Mesothelial cell of epicardium (in vitro differentiated cells): ENCODE data around the gene PSD4. TPM values are rescaled to one million over a fixed set of nuclear protein-coding genes. Genes with fewer than 3 reads are reported as not detected.

ENCODE experiments used
- DNase-seq, 2 experiments: peaks; one replicate each; pipeline ENCODE4 v3.0.0; 2021; ENCODE audit warnings: low spot score in 2 of 2; ENCODE audit not compliant: unreplicated experiment in 2 of 2
- H3K27ac Mint-ChIP-seq: 2 replicates; pipeline ENCODE4 v1.8.0; 2021; ENCODE audit warnings: mixed read lengths
- H3K27me3 Mint-ChIP-seq: 2 replicates; pipeline ENCODE4 v1.8.0; 2021; ENCODE audit warnings: low read depth, mixed read lengths
- H3K36me3 Mint-ChIP-seq: 2 replicates; pipeline ENCODE4 v1.8.0; 2021; ENCODE audit warnings: mixed read lengths
- H3K4me1 Mint-ChIP-seq: 2 replicates; pipeline ENCODE4 v1.8.0; 2021; ENCODE audit warnings: mixed read lengths
- H3K4me3 Mint-ChIP-seq: 2 replicates; pipeline ENCODE4 v1.8.0; 2021; ENCODE audit warnings: mild to moderate bottlenecking, moderate library complexity, mixed read lengths
- H3K9me3 Mint-ChIP-seq: 2 replicates; pipeline ENCODE4 v1.8.0; 2021; ENCODE audit warnings: mixed read lengths
- total RNA-seq: library from RNA; stranded (reverse); gene quantifications from 3 replicates; pipeline ENCODE4 v1.2.1, GENCODE V29; 2021
- TF ChIP-seq, protein P1 (sequence below): fragments of 200-600 bp; sonication (generic); IDR thresholded peaks from one replicate; pipeline ENCODE4 v1.5.0; 2021; ENCODE audit warnings: antibody characterized with exemption; ENCODE audit not compliant: unreplicated experiment

The PSD4 gene
- total RNA-seq, 1 donor from 2014 or later = 20.1 TPM

DNA sequence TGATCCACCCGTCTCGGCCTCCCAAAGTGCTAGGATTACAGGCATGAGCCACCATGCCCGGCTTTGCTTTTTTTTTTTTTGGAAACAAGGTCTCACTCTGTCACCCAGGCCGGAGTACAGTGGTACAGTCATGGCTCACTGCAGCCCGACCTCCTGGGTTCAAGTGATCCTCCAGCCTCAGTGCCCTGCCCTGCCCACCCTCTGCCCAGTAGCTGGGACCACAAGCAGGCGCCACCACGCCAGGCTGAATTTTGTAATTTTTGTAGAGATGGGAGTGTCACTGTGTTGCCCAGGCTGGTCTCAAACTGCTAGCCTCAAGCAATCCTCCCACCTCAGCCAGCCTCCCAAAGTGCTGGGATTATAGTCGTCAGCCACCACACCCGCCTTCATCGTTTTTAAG lies 11.6 kb upstream of the PSD4 start:
- H3K9me3 Mint-ChIP-seq = no peaks in the 10 kb centered on the region
- no peak for DNase-seq
- TF ChIP-seq, protein P1, sequence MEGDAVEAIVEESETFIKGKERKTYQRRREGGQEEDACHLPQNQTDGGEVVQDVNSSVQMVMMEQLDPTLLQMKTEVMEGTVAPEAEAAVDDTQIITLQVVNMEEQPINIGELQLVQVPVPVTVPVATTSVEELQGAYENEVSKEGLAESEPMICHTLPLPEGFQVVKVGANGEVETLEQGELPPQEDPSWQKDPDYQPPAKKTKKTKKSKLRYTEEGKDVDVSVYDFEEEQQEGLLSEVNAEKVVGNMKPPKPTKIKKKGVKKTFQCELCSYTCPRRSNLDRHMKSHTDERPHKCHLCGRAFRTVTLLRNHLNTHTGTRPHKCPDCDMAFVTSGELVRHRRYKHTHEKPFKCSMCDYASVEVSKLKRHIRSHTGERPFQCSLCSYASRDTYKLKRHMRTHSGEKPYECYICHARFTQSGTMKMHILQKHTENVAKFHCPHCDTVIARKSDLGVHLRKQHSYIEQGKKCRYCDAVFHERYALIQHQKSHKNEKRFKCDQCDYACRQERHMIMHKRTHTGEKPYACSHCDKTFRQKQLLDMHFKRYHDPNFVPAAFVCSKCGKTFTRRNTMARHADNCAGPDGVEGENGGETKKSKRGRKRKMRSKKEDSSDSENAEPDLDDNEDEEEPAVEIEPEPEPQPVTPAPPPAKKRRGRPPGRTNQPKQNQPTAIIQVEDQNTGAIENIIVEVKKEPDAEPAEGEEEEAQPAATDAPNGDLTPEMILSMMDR = no peak
- peaks cover 17% of the 10 kb centered on the region for H3K4me1 Mint-ChIP-seq
- no peak overlapping the region for H3K4me3 Mint-ChIP-seq
- H3K27ac Mint-ChIP-seq = no peak overlapping the region
- H3K27me3 Mint-ChIP-seq = no peaks in the 10 kb centered on the region
- H3K36me3 Mint-ChIP-seq = no peaks in the 10 kb centered on the region

DNA sequence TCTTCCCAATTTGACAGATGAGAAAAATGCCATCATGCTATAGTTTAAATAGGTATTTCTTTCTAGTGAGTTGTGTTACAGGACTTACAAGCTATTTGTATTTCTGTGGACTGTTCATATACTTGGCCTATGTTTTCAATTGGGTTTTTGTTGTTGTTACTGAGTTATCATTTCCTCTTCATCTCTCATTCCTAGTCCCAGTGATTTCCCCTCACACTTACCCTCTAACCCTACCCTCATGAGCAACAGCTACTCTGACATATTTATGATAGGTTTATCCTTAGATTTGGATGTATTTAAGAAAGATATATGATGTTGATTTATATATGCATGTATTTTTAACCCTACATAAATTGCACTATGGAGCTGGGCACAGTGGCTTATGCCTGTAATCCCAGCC lies 10.9 kb upstream of the PSD4 start:
- H3K4me3 Mint-ChIP-seq = no peak overlapping the region
- H3K4me1 Mint-ChIP-seq = peaks cover 16% of the 10 kb centered on the region
- TF ChIP-seq, protein P1 = no peak
- no peaks in the 10 kb centered on the region for H3K27me3 Mint-ChIP-seq
- no peaks in the 10 kb centered on the region for H3K36me3 Mint-ChIP-seq
- no peak for DNase-seq
- H3K27ac Mint-ChIP-seq = no peak overlapping the region
- no peaks in the 10 kb centered on the region for H3K9me3 Mint-ChIP-seq

DNA sequence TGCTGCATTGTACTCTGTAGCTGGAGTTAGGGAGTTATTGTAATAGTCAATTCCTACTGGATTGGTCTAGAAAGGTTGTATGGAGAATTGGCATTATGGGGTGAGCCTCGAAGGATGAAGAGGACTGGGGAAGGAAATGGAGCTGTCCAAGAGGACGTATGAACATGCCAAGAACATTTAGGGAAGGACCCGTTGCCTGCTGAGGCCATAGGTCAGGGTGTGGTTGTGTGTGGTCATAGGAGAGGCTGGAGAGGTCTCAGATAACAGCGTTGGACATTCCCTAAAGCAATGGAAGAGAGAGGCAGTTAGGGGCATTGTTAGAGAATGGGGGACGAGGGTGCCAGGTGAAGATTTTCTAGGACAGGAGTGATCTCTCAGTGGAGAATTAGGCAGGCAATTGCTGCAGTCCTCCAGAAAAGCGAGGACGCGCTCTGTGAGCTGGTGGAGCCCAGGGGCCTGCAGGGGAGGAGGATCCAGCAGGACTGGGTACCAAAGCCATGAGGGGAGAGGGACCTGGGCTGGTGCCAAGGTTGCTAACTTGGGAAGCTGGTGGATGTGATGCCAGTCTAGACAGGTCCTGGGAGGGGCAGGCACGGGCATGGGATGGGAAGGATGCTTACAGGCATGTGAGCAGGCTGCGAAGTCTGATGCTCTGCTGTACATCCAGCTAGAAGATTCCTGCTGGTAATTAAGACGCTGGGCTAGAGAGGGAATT lies 9.4 kb upstream of the PSD4 start:
- Mint-ChIP-seq H3K27me3 (no peaks in the 10 kb centered on the region), H3K9me3 (no peaks in the 10 kb centered on the region), H3K36me3 (no peaks in the 10 kb centered on the region), H3K4me3 (no peak overlapping the region), H3K4me1 (peaks cover 8% of the 10 kb centered on the region), H3K27ac (no peak overlapping the region)
- TF ChIP-seq, protein P1 = no peak
- no peak for DNase-seq

DNA sequence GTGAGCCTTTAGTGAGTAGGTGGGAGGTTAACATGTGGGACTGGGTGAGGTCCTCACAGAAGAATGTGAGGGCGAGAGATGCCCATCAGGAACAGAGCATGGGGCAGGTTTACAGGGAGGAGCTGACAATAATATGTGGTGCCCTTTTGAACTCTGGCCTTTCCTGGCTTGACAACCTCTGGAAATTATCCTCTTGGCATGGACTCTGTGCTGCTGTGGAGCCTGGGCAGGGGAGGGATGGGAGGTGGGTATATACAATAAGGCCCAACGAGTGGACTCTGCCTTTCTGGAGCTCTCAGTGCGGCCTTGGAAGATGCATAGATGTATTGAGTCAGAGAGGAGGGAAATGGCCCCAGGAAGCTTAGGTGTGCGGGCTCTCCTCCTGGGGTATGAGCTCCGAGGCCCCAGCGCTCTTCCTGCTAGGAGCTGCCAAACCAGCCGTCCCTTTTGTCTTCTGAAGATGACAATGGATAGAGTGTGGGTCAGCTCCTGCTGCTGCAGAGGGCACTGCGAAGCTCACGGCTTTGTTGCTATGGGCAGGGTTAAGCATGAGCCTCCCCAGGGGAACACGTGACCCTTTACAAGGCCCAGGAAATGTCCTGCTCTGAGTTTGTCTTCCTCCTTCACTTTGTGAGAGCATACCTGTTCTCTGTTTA lies 8.7 kb upstream of the PSD4 start:
- Mint-ChIP-seq H3K4me3 (no peak overlapping the region), H3K4me1 (peaks cover 8% of the 10 kb centered on the region), H3K27ac (no peak overlapping the region), H3K27me3 (no peaks in the 10 kb centered on the region), H3K36me3 (no peaks in the 10 kb centered on the region), H3K9me3 (no peaks in the 10 kb centered on the region)
- TF ChIP-seq, protein P1 = no peak
- DNase-seq = no peak

DNA sequence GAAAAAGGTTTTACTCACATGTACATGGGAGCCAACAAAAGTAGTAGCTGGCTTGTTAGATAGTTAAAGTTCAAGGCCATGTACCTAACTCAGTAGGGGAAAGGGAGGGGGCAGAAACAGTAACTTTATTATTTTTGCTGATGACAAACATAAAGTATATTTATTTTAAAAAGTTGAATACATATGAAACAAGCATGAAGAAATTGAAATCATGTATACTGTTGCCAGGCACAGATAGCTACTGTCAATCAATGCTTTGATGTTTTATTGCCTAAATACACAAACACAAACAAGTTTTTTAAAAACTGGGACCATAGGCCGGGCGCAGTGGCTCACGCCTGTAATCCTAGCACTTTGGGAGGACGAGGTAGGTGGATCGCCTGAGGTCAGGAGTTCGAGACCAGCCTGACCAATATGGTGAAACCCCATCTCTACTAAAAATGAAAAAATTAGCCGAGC lies 7.6 kb upstream of the PSD4 start:
- H3K4me1 Mint-ChIP-seq = peaks cover 8% of the 10 kb centered on the region
- peaks cover 3% of the 10 kb centered on the region for H3K9me3 Mint-ChIP-seq
- TF ChIP-seq, protein P1 = no peak
- no peaks in the 10 kb centered on the region for H3K27me3 Mint-ChIP-seq
- H3K27ac Mint-ChIP-seq = no peak overlapping the region
- no peak overlapping the region for H3K4me3 Mint-ChIP-seq
- H3K36me3 Mint-ChIP-seq = no peaks in the 10 kb centered on the region
- no peak for DNase-seq
